Subcutaneous adipose tissue (tissue), 4 donors: Measurements from ENCODE around the gene ASPG. TPM values are rescaled to one million over a fixed set of nuclear protein-coding genes. Genes with fewer than 3 reads are reported as not detected.

Experiments
- CTCF ChIP-seq: fragments of 450-650 bp; IDR thresholded peaks from one replicate; pipeline ENCODE4 v1.5.1; 2016; ENCODE audit warnings: low read depth, mild to moderate bottlenecking, control low read depth, antibody characterized with exemption, moderate library complexity
- total RNA-seq, 4 donors: library from RNA; depleted of rRNA; stranded (reverse); fragments of >200 nt; gene quantifications; one replicate each; pipeline ENCODE4 v1.1.0, GENCODE V29; 2016

Gene ASPG
- total RNA-seq, 4 donors from 2014 or later, result 1.5 TPM; not detected in 3

GRCh38 chr14:104091061-104091926, 5.8 kb downstream of the ASPG start:
- no peak for TF ChIP-seq CTCF

DNA sequence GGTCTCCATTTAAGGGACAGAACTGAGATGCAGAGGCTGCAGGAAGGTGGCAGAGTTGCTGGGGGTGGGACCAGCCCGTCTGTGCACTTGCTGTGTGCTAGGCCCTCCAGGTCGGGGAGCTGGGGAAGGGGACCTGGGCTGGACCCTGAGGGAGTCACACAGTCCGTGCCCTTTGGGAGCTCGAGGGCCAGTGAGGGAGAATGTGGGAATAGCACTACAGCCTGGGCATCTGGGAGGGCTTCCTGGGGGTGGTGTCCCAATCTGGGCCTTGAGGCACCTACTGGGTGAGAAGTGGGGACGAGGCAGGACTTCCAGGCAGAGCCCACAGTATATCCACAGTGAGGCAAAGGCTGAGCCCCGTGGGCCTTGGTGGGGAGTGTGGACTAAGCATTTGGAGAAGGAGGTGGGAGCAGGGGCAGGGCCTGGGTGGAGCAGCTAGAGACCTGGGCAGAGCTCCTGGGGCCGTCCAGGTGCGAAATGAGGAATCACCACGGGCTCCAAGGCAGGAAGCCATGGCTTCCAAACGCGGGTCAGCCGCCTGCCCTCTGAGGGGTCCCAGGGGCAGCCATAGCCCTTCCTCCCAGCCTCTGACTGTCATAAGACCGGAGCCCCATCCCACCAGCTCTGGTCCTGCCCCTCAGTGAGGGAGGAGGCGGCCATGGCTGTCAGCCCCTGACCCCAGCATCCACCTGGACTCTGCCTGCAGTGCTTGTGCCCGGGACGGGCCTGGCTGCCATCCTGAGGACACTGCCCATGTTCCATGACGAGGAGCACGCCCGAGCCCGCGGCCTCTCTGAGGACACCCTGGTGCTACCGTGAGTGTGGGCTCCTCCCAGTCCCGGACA, 6.6 kb downstream of the ASPG start:
- no peak for TF ChIP-seq CTCF

DNA sequence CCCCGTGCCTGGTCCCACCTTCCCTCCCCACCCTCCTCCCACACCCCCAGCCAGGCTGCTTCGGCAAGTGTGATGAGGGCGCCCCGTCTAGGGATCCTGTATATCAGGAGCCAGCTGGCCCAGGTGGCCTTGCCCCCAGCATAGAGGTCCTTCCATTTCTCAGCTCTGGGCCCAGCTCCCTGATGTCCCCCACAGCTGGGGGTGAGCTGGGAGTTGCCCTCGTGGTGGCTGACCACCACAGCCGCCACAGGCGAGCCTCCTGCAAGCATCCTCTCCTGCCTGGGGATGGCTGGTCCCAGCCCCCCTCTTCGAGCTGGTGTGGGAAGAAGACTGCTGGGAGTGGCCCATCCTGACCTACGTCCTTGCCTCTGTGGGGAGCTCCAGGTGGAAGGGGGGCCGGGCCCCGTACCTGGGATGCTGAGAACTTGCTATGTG, 7.4 kb downstream of the ASPG start:
- no peak for TF ChIP-seq CTCF

DNA sequence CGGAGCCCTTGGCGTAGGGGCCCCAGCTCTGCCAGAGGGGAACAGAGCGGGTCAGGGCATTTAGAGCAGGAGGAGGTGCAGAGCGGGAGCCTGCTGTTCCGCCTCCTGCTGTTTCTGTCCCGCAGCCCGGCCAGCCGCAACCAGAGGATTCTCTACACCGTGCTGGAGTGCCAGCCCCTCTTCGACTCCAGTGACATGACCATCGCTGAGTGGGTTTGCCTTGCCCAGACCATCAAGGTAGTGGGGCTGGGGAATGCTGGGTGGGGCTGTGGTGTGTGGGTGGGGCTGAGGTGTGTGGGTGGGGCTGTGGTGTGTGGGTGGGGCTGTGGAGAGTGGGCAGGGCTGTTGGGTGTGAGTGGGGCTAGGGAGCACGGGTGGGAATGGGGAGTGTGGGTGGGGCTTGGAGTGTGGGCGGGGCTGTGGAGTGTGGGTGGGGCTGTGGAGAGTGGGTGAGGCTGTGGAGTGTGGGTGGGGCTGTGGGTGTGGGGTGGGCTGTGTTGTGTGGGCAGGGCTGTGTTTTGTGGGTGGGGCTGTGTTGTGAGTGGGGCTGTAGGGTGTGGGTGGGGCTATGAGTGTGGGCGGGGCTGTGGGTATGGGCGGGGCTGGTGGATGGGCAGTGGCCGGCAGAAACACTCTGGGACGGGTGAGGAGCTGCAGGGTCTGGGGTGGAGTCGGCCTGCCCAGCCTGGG, 8.0 kb downstream of the ASPG start:
- TF ChIP-seq CTCF, result no peak

GRCh38 chr14:104094056-104094708, 8.7 kb downstream of the ASPG start:
- no peak for TF ChIP-seq CTCF

GRCh38 chr14:104094709-104095425, 9.4 kb downstream of the ASPG start:
- TF ChIP-seq CTCF, result no peak
